ENCODE measurements around the gene NAP1L4. TPM values are rescaled to one million over a fixed set of nuclear protein-coding genes. Genes with fewer than 3 reads are reported as not detected.
A peak's percentile ranks its signal among the peaks of the same experiment; 100 is the strongest.

The NAP1L4 gene
- total RNA-seq, 1 donor from 2014 or later: 83.5 TPM

DNA sequence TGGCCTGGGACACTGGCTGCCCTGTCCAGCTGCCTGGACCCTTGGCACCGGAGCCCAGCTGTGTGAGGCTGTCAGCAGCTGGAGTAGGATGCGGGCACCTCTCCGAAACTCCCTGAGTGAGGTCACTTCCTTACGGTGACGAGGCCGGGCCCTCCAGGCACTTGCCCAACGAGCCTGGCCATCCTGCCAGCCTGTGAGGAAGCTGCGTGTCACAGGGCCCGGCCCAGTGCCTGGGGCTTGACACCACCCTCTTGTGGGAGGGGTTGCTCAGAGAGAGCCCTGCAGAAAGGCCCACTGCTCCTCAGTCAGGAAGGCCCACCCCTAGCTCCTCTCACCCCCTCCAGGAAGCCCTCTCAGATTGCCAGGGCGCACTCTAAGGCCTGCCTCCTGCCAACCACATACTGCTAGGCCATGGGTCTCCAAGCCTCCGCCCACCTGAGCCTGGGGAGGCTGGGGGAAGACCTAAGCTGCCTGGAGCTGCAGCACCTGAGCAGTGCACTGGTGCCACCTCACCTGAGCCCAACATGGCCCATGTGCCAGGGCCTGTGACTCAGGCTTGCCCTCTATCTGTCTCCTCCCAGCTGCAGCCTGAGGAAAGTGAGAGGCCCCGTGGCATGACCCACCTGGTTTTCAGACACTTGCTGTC is 58.6 kb downstream of the NAP1L4 start:
- TF ChIP-seq, protein P1, sequence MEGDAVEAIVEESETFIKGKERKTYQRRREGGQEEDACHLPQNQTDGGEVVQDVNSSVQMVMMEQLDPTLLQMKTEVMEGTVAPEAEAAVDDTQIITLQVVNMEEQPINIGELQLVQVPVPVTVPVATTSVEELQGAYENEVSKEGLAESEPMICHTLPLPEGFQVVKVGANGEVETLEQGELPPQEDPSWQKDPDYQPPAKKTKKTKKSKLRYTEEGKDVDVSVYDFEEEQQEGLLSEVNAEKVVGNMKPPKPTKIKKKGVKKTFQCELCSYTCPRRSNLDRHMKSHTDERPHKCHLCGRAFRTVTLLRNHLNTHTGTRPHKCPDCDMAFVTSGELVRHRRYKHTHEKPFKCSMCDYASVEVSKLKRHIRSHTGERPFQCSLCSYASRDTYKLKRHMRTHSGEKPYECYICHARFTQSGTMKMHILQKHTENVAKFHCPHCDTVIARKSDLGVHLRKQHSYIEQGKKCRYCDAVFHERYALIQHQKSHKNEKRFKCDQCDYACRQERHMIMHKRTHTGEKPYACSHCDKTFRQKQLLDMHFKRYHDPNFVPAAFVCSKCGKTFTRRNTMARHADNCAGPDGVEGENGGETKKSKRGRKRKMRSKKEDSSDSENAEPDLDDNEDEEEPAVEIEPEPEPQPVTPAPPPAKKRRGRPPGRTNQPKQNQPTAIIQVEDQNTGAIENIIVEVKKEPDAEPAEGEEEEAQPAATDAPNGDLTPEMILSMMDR (IDR thresholded peaks at IDR 0.05): no peak
- Mint-ChIP-seq H3K27me3 (ENCODE audit: low read depth) (no peaks in the 10 kb centered on the region), H3K4me1 (ENCODE audit: low read depth) (peaks cover 28% of the 10 kb centered on the region), H3K4me3 (ENCODE audit: unreplicated experiment) (no peak overlapping the region), H3K36me3 (ENCODE audit: low read depth) (peaks cover 10% of the 10 kb centered on the region), H3K9me3 (ENCODE audit: low read depth) (peaks cover 13% of the 10 kb centered on the region), H3K27ac (ENCODE audit: unreplicated experiment) (peak overlapping the region; percentile 83)
- DNase-seq (ENCODE audit: low spot score): peak; percentile 92

DNA sequence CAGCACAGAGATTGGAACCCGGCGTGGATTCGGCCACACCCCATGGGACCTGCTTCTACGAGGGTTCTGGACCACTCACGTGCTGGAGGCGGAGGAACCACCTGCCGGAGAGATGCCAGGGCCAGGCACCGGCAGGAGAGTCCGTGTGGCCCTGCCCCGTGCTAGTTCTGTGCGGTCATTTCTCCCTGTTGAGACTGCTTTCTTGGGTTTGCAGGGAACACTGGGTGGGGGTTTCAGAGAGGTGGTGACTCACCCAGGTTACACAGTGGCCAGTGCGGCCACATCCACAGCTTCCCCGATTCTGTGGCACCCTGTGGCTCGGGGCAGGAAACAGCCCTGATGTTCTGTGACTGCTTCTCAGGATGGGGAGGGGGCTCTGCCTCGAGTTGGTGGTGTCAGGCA is 59.3 kb downstream of the NAP1L4 start:
- DNase-seq (ENCODE audit: low spot score): peak; percentile 77
- Mint-ChIP-seq H3K4me3 (ENCODE audit: unreplicated experiment) (no peak overlapping the region), H3K4me1 (ENCODE audit: low read depth) (peaks cover 33% of the 10 kb centered on the region), H3K36me3 (ENCODE audit: low read depth) (peaks cover 7% of the 10 kb centered on the region), H3K27ac (ENCODE audit: unreplicated experiment) (peak overlapping the region; percentile 83), H3K9me3 (ENCODE audit: low read depth) (peaks cover 6% of the 10 kb centered on the region), H3K27me3 (ENCODE audit: low read depth) (no peaks in the 10 kb centered on the region)
- TF ChIP-seq, protein P1 (IDR thresholded peaks at IDR 0.05): no peak

DNA sequence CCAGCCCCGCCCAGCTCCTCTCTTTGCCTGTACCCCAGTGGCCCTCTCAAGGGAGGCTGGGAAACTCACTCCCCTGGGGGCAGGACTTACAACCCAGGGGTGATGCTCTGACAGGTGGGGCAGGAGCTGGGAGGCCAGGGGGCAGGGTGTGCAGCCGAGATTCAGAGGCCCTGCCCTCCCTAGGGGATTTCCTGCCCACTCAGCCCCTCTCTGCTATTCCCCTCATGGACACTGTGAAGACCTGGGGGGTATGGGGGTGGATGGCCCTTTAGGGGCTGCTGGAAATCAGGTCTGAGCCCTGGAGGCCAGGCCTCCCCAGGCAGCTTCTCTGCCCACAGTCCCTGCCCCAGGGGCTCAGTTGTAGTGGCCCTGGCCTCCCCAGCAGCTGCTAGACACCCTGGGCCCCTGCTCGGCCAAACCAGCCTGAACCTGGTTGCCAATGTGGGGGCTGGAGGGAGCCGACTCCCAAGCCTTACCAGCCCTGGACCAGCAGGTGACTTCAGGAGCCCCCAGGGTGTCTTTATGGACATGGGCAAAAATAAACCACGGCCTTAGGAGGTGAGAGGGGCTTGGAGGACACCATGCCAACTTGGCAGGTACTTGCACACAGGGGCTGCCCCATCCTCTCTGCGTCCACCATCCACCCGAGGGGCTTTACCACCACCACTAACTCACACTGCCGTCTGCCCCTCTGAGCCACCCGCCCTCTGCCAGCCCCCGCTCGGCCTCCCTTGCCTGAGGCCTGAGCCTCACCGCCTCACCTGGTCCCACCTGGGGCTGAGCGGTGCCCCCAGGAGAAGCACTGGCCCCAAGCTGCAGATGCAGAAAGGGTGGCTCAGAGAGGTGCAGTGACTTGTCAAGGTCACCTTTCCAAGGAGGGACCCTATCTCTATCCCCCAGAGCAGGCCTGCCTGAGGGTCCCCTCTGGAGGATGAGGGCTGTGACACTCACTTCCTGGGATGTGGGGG is 60.1 kb downstream of the NAP1L4 start:
- Mint-ChIP-seq H3K36me3 (ENCODE audit: low read depth) (peaks cover 1% of the 10 kb centered on the region), H3K9me3 (ENCODE audit: low read depth) (no peaks in the 10 kb centered on the region), H3K27ac (ENCODE audit: unreplicated experiment) (peak overlapping the region; percentile 83), H3K27me3 (ENCODE audit: low read depth) (no peaks in the 10 kb centered on the region), H3K4me1 (ENCODE audit: low read depth) (peaks cover 41% of the 10 kb centered on the region), H3K4me3 (ENCODE audit: unreplicated experiment) (no peak overlapping the region)
- TF ChIP-seq, protein P1 (IDR thresholded peaks at IDR 0.05): no peak
- peak; percentile 90 for DNase-seq (ENCODE audit: low spot score)

DNA sequence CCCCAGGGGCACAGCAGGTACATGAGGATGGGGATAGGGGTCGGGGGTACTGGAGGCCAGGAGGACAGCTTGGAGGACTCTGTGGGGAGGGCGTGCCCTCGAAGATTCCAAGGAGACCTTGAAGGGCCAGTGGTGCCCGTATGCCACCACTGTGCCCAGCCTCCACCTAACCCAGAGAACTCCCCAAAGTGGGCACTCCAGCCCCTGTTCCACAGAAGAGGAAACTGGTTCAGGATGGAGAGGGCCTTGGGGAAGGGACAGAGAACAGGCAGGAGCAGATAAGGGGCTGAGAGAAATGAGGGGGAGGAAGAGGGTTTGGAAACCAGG is 60.7 kb downstream of the NAP1L4 start:
- no peaks in the 10 kb centered on the region for H3K9me3 Mint-ChIP-seq (ENCODE audit: low read depth)
- TF ChIP-seq, protein P1 (IDR thresholded peaks at IDR 0.05): no peak
- no peak for DNase-seq (ENCODE audit: low spot score)
- peaks cover 48% of the 10 kb centered on the region for H3K4me1 Mint-ChIP-seq (ENCODE audit: low read depth)
- no peaks in the 10 kb centered on the region for H3K27me3 Mint-ChIP-seq (ENCODE audit: low read depth)
- H3K36me3 Mint-ChIP-seq (ENCODE audit: low read depth): no peaks in the 10 kb centered on the region
- H3K4me3 Mint-ChIP-seq (ENCODE audit: unreplicated experiment): no peak overlapping the region
- H3K27ac Mint-ChIP-seq (ENCODE audit: unreplicated experiment): no peak overlapping the region

DNA sequence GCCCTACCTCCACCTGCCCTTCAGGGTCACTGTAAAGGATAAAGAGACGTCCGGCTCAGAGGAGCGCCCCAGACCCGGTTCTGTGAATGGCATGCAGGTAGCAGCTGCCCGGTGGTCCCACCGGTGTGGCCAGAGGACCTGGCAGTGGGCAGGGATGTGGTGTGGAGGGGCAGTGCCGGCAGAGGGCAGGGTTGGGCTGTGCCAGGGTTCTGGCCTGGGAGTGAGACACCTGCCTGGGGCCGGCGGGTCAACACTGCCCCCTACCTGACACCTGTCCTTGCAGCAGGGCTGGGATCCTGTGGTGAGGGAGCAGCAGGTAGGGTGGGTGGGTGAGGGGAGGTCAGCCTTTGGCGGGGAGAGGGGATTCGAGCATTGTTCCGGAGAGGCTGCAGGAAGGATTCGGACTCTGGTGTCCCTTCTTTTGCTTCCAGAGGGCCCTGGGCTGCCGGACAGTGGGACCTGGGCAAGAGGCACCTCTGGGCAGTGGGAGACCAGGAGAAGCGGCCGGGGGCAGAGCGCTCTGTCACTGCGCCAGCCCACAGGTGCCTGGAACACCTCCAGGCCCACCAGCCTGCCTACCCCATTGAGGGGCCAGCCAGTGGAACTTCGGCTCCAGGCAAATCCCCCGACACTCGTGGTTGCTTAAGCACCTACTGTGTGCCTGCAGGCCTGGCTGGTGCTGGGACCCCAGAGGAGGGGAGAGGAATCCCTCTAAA is 61.3 kb downstream of the NAP1L4 start:
- TF ChIP-seq, protein P1 (IDR thresholded peaks at IDR 0.05): peak; percentile 84
- Mint-ChIP-seq H3K4me3 (ENCODE audit: unreplicated experiment) (peak overlapping the region; percentile 70), H3K9me3 (ENCODE audit: low read depth) (no peaks in the 10 kb centered on the region), H3K27me3 (ENCODE audit: low read depth) (no peaks in the 10 kb centered on the region), H3K36me3 (ENCODE audit: low read depth) (no peaks in the 10 kb centered on the region), H3K27ac (ENCODE audit: unreplicated experiment) (peak overlapping the region; percentile 96), H3K4me1 (ENCODE audit: low read depth) (peaks cover 48% of the 10 kb centered on the region)
- DNase-seq (ENCODE audit: low spot score): peak; percentile 94

Data from chondrocyte (in vitro differentiated cells).